CD4-positive, alpha-beta T cell treated with Interleukin-6 at 100 ng/mL for 8 hours (primary cell): Measurements from ENCODE around the gene SUSD1.
A peak's percentile ranks its signal among the peaks of the same experiment; 100 is the strongest.
"Not testable (repeated sequence)": the region's sequence is repeated elsewhere in the genome, so short reads cannot be mapped to it uniquely, and the experiment has no call there.

Experiments used
- DNase-seq: peaks from one replicate; pipeline ENCODE4 v3.0.0-alpha.2; 2020; ENCODE audit warnings: mixed read lengths, low spot score

Gene SUSD1

DNA sequence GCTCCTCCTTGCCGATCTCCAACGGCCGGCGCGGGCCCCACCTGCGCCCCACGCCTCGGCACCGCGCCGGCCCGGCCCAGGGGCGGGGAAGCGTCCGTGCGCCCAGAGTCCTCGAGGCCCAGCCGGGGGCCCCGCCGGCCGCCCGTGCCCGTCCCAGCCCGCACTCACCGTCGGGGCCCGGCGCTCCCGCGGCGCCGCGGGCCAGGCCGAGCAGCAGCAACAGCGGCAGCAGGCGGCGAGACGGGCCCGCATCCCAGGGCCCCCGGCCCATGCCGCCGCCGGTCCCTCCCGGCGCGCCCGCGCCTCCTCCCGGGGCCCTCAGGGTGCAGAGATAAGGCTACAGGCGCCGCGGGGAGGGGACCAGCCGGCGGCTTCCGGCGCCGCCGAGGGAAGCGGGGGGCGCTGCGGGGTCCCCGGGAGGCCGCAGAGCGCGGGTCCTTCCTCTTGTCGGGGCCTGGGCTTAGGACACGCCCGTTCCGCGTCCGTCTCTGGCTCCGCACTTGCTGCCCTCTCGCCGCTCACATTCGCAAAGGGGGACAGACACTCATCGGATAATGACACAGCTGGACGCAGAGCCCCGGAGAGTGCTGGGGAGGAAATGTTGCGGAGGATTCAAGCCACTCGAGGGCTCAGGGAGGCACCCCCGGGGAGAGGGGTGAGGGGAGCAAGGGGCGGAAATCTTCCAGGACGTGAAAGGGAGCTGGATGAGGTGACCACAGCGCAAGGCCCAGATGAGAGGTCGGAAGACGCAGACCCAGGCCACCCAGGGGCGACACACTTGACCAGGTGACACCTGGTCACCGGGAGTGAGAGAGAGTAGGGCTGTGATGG lies at the start of gene SUSD1:
SUSD1 (minus strand) TSS at position 333 of the 831 bp plus-strand sequence; CDS start at position 271, 62 bp downstream.
- DNase-seq = peak; percentile 6

- no peak for DNase-seq
Observed at GRCh38 chr9:112224401-112225289, 49.5 kb upstream of the SUSD1 start.

GRCh38 chr9:112218908-112219307 lies 43.8 kb upstream of the SUSD1 start:
- DNase-seq = no peak

DNA sequence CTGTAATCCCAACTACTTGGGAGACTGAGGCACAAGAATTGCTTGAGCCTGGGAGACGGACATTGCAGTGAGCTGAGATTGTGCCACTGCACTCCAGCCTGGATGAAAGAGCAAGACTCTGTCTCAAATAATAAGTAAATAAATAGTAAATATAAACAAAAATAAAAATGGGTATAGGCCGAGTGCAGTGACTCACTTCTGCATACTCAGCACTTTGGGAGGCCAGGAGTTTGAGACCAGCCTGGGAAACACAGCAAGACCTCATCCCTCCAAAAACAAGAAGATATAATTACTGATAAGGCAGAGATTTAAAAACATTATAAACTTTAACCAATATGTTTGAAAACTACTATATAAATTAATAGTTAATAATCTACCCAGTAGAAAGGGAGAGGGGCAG lies 37.8 kb upstream of the SUSD1 start:
- DNase-seq = no peak

GRCh38 chr9:112207451-112207850 lies 32.4 kb upstream of the SUSD1 start:
- no peak for DNase-seq

GRCh38 chr9:112203536-112203935 lies 28.4 kb upstream of the SUSD1 start:
- DNase-seq = no peak

DNA sequence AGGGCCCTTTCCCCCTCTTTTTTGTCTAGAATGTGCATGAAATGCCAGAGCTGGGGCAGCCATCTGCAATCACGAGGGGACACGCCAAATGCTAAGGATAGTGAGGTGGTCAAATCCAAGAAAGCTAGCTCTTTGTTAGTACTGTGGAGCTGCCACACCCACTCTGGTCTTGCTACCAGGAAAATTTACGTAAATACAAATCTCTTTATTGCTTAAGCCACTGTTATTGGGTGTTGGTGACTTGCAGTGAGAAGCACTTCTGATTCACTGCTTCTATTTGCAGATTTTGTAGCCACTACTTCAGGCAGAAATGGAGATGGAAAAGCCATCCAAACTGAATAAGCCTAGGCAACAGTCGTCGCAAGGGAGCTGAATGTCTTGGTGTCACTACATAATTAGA lies 25.6 kb upstream of the SUSD1 start:
- no peak for DNase-seq

- no peak for DNase-seq
Observed at GRCh38 chr9:112198646-112199045, 23.5 kb upstream of the SUSD1 start.

- DNase-seq = no peak
Observed at GRCh38 chr9:112194969-112195431, 19.9 kb upstream of the SUSD1 start.

DNA sequence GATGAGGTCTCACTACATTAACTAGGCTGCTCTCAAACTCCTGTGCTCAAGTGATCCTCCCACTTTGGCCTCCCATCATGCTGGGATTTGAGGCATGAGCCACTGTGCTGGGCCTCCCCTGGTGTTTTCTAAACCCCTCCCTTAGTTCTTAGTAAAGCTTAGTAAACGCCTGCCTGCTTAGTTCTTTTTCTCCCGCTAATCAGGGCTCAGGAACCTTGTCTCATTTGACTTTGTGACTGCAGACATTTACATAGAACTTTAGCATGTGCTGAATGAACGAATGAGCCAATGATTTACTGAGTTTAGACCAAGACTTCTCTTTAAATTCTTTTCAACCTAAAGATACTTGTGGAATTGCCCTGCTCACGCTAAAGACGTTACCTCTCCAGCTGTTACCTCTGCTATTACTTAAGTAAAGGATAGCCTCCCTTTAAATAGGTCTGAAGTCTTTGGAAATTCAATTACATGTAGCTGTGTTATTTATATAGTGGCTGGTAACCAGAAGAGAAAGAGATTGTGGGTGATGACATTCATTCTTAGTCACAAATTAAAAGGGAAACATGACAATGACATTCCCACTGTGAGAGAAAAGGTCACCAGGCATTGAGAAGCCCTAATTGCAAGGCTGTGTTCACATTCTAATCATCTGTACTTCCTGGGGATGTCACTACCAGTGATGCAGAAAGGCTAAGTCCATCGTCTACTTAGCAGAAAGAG lies 18.6 kb upstream of the SUSD1 start:
- no peak for DNase-seq

GRCh38 chr9:112190320-112190719 lies 15.2 kb upstream of the SUSD1 start:
- not testable (repeated sequence) for DNase-seq

DNA sequence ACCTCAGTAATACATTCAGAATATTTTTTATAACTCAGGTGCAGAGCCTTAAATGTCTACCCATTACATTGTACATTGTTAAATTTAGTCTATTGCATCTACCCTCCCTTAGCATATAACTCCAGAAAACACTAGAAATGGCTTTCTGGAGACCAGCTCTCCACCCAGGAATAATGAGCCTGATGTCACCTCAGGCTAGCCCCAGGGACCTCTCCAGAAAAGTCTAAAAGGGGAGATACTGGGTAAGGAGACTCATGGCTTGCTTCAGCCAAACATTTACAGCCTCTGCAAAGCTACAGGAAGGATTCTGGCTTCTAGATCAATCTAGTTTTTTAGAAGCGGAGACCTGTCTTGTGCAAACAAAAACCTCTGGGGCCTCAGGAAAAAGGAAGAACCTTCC lies 13.8 kb upstream of the SUSD1 start:
- no peak for DNase-seq

DNA sequence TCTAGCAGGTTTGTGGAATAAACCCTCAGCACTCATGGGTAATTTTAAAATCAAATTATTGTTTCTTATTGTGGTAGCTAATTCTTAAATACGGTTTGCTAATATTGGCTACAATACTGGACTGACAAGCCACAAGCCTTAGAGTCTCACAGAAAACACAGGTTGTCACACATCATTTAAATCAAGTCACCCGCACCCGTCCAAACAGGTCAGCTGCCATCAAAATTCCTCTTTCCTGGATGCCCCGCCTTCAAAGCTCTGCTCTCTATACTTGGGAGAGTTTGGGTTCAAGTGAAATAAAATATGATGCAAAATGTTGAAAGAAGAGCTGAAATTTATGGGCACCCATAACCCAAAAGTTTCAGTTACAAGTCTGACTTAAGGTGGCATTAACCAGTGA lies 12.3 kb upstream of the SUSD1 start:
- DNase-seq = no peak

DNA sequence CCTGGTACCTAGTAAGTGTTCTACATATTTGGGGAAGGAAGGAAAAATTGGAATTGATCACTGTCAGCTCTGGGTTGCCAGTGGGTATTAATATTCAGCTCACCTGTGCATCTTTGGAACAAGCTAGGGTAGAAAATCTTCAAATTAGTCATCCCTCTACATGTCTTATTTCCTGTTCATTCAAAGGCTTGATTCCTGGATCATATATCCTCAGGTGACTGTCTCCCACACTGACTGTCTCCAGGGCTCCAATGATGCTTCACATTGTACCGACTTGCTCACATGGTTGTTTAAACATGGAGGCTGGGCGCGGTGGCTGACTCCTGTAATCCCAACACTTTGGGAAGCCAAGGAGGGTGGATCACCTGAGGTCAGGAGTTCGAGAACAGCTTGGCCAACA lies 11.6 kb upstream of the SUSD1 start:
- DNase-seq = no peak

DNA sequence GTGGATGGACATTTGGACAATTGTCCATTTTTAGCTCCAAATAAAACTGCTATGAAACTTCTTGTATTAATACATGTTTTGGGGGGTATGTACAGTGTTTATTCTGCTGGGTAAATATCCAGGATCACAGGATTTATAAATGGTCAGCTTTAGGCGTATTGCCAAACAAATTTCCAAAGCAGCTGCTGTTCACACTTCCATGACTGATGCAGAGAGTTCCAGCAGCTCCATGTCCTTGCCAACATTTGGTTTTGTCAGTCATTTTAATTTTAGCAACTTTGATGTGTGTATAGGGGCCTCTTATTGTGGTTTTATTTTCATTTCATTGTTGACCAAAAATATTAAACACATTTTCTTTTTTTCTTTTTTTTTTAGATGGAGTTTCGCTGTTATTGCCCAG lies 9.8 kb upstream of the SUSD1 start:
- DNase-seq = no peak

GRCh38 chr9:112184221-112184620 lies 9.1 kb upstream of the SUSD1 start:
- DNase-seq = no peak

GRCh38 chr9:112180387-112180881 lies 5.3 kb upstream of the SUSD1 start:
- DNase-seq = peak; percentile 40

DNA sequence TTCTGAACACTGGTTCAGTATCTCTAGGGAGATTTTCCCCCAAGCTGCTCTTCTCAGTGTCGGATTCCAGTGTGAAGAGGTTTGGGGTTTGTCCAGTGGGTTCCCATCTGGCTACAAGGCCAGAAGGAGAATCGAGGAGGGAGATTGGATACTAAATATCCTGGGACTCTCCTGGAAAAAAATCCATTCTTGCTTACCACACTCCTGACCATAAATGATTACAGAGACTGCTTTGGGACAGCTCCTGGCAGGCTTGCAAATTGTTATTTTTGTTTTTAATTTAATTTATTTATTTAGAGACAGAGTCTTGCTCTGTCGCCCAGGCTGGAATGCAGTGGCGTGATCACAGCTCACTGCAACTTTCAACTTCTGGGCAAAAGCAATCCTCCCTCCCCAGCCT lies 4.7 kb upstream of the SUSD1 start:
- no peak for DNase-seq

- DNase-seq = peak; percentile 44
Observed at GRCh38 chr9:112176524-112176923, 1.4 kb upstream of the SUSD1 start.

DNA sequence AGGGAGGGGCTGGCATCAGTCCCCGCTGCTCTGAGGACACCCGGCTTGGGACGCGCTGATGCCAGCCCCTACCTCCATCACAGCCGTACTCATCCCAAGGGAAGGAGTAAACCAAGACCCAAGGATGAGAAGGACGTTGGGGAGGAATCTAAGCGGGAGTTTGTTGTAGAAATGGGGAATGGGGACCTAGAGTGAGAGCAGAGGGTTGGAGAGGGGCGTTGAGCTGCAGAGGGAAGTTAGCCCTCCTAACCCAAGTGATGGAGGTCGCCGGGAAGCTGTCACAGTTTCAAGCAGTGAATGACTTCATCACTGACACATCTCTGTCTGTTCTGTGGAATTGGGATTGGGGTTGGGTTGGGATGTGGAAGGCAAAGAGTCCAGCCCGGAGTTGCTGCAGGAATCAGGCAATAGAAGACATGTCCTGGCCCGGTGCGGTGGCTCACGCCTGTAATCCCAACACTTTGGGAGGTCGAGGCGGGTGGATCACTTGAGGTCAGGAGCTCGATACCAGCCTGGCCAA lies 759 bp upstream of the SUSD1 start:
- DNase-seq = no peak

DNA sequence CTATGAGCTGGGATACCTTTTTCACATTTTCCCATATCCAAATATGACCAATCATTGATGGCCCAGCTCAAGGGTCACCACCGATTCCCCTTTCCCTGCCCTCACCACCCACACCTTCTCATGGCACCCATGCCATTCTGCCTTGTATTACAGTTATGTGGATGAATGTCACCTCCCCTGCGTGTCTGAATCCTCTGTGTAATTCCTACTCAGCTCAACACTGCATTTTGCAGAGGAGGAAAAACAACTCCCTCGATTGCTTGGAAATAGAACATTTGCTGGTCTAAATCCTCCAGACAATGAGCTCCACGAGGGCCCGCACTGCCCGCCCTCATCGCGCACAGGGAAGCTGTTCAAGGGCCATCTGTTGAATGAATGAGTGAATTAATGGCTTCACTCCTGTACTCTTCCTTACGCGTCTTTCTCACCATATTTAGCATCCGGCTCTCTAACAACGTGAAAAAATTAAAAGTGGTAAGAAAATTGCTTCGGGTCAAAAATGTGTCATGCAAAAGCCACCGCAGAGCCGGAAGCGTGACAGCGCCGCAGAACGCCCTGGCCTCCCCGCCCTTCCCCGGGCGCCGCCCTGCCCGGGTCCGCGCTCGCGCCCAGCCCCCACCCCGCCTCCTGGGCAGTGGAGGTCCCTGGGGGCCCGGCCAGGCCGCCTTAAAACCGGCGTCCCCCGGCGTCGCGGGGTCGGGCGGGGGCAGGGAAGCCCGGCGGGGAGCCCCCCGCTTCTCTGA lies 704 bp downstream of the SUSD1 start:
- peak; percentile 70 for DNase-seq
